GM19023 (cell line): Measurements from ENCODE around the gene TMEM51.

Source experiments
- ATAC-seq: cut with Tn5 transposase; IDR thresholded peaks from one replicate; pipeline ENCODE4 v1.9.1; 2021; ENCODE audit warnings: mild to moderate bottlenecking, moderate library complexity; ENCODE audit not compliant: unreplicated experiment

The TMEM51 gene

GRCh38 chr1:15212954-15213291, 59.4 kb downstream of the TMEM51 start:
- no peak for ATAC-seq

- no peak for ATAC-seq
Measured at GRCh38 chr1:15213341-15213821, 59.8 kb downstream of the TMEM51 start.

- no peak for ATAC-seq
Measured at GRCh38 chr1:15214527-15214926, 61.0 kb downstream of the TMEM51 start.

GRCh38 chr1:15215116-15215515, 61.6 kb downstream of the TMEM51 start:
- ATAC-seq, result no peak

- ATAC-seq, result no peak
Measured at GRCh38 chr1:15217654-15218053, 64.1 kb downstream of the TMEM51 start.

GRCh38 chr1:15218287-15219279, 65.0 kb downstream of the TMEM51 start:
- ATAC-seq, result no peak

GRCh38 chr1:15219280-15220023, 65.9 kb downstream of the TMEM51 start:
- no peak for ATAC-seq

GRCh38 chr1:15220024-15220392, 66.5 kb downstream of the TMEM51 start:
- ATAC-seq, result no peak

- ATAC-seq, result no peak
Measured at GRCh38 chr1:15220825-15221431, 67.4 kb downstream of the TMEM51 start.

- ATAC-seq, result no peak
Measured at GRCh38 chr1:15222653-15223303, 69.2 kb downstream of the TMEM51 start.

GRCh38 chr1:15224259-15224869, 70.8 kb downstream of the TMEM51 start:
- no peak for ATAC-seq

- ATAC-seq, result no peak
Measured at GRCh38 chr1:15224974-15225373, 71.4 kb downstream of the TMEM51 start.

GRCh38 chr1:15225461-15225860, 71.9 kb downstream of the TMEM51 start:
- no peak for ATAC-seq

- ATAC-seq, result no peak
Measured at GRCh38 chr1:15226388-15227255, 73.1 kb downstream of the TMEM51 start.

- ATAC-seq, result no peak
Measured at GRCh38 chr1:15229707-15230131, 76.2 kb downstream of the TMEM51 start.

GRCh38 chr1:15231714-15232201, 78.2 kb downstream of the TMEM51 start:
- no peak for ATAC-seq

GRCh38 chr1:15233689-15234088, 80.1 kb downstream of the TMEM51 start:
- no peak for ATAC-seq

GRCh38 chr1:15236321-15236721, 82.8 kb downstream of the TMEM51 start:
- ATAC-seq, result no peak

- no peak for ATAC-seq
Measured at GRCh38 chr1:15236746-15237145, 83.2 kb downstream of the TMEM51 start.
